Stimulated activated CD8-positive, alpha-beta memory T cell treated with anti-CD3 and anti-CD28 coated beads, Interleukin-12 subunit alpha, Interleukin-12 subunit beta, amount 100 ng/mL, for 1 hour (primary cell): Measurements from ENCODE around the gene ZNF12.

ENCODE experiments used
- DNase-seq: peaks from one replicate; pipeline ENCODE4 v3.0.0-alpha.2; 2020; ENCODE audit warnings: low read depth

ZNF12 gene

GRCh38 chr7:6647541-6647940 lies 59.2 kb downstream of the ZNF12 start:
- no peak for DNase-seq

GRCh38 chr7:6647080-6647479 lies 59.7 kb downstream of the ZNF12 start:
- DNase-seq = no peak

GRCh38 chr7:6646465-6646864 lies 60.3 kb downstream of the ZNF12 start:
- DNase-seq = no peak

- DNase-seq = no peak
Observed at GRCh38 chr7:6644728-6645127, 62.0 kb downstream of the ZNF12 start.

GRCh38 chr7:6643915-6644625 lies 62.7 kb downstream of the ZNF12 start:
- DNase-seq = no peak

- DNase-seq = no peak
Observed at GRCh38 chr7:6642861-6643640, 63.7 kb downstream of the ZNF12 start.

GRCh38 chr7:6642239-6642839 lies 64.4 kb downstream of the ZNF12 start:
- no peak for DNase-seq

- DNase-seq = no peak
Observed at GRCh38 chr7:6641305-6642035, 65.3 kb downstream of the ZNF12 start.

- no peak for DNase-seq
Observed at GRCh38 chr7:6640246-6640721, 66.5 kb downstream of the ZNF12 start.

GRCh38 chr7:6639627-6640026 lies 67.1 kb downstream of the ZNF12 start:
- DNase-seq = no peak

- no peak for DNase-seq
Observed at GRCh38 chr7:6639032-6639431, 67.7 kb downstream of the ZNF12 start.
